Immature natural killer cell (primary cell): ENCODE results near the gene ALKBH4. TPM values are rescaled to one million over a fixed set of nuclear protein-coding genes. Genes with fewer than 3 reads are reported as not detected.
"Not testable (repeated sequence)": the region's sequence is repeated elsewhere in the genome, so short reads cannot be mapped to it uniquely, and the experiment has no call there.

Source experiments
- DNase-seq, 3 donors: peaks; one replicate each; pipeline ENCODE4 v3.0.0; 2022; ENCODE audit warnings: mixed read lengths in 1 of 3
- H3K27ac Mint-ChIP-seq, 6 donors: one replicate each; pipeline ENCODE4 v1.8.0; 2020; ENCODE audit warnings: mixed read lengths in 6 of 6, mild to moderate bottlenecking in 5 of 6, inconsistent platforms in 4 of 6, moderate library complexity in 3 of 6
- H3K27me3 Mint-ChIP-seq, 3 donors: one replicate each; pipeline ENCODE4 v1.8.0; 2020 to 2021; ENCODE audit warnings: low read depth in 3 of 3, mild to moderate bottlenecking in 3 of 3, mixed read lengths in 3 of 3, moderate library complexity in 3 of 3, inconsistent platforms in 1 of 3
- H3K36me3 Mint-ChIP-seq, 3 donors: one replicate each; pipeline ENCODE4 v1.8.0; 2020; ENCODE audit warnings: mixed read lengths in 3 of 3, inconsistent platforms in 2 of 3, mild to moderate bottlenecking in 2 of 3
- H3K4me1 Mint-ChIP-seq, 2 donors: one replicate each; pipeline ENCODE4 v1.8.0; 2020; ENCODE audit warnings: inconsistent platforms in 2 of 2, mild to moderate bottlenecking in 2 of 2, mixed read lengths in 2 of 2, moderate library complexity in 1 of 2
- H3K4me3 Mint-ChIP-seq, 5 donors: one replicate each; pipeline ENCODE4 v1.8.0; 2020; ENCODE audit warnings: mild to moderate bottlenecking in 5 of 5, mixed read lengths in 5 of 5, inconsistent platforms in 3 of 5, moderate library complexity in 3 of 5
- H3K9me3 Mint-ChIP-seq, 6 donors: one replicate each; pipeline ENCODE4 v1.8.0; 2020; ENCODE audit warnings: mild to moderate bottlenecking in 6 of 6, mixed read lengths in 6 of 6, inconsistent platforms in 4 of 6, moderate library complexity in 3 of 6
- polyA plus RNA-seq, 3 donors: library from polyadenylated mRNA; unstranded; fragments of 300-500 nt; fragmentation: Illumina TruSeq; gene quantifications; one replicate each; pipeline ENCODE4 v1.2.3, GENCODE V29; 2021

Gene ALKBH4
- polyA plus RNA-seq, 3 donors from 2014 or later: 16.2 to 25.8 (median 18.5) TPM

DNA sequence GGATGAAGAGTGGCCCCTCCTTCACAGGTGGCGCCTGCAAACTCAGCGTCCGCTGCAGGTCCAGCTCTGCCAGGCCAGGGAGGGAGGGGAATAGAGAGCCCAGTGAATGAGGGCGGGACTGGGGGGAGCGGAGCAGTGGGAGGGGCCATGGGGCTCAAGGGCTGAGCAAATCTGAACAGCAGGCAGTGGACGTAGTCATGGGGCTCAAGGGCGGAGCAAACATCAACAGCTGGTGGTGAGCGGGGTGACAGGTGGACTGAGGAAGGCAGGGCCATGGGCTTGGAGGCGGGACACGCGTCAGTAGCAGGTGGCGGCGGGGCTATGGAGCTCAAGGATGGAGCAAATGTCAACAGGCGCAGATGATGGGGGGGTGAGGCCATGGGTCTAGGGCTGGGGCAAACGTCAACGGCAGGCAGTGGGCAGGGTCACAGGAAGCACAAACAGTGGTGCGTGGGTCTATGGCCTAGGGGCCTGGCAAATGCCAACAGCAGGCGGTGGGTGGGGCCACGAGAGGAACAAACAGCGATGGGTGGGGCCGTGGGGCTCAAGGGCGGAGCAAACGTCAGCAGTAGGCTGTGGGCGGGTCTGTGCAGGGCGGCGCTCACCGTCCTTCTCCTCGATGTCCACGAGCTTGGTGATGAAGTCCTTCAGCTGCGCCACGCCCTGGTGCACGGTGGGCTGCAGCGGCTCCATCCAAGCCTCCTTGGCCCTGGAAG is 28.7 kb upstream of the ALKBH4 start:
- H3K36me3 Mint-ChIP-seq, H3K27me3 Mint-ChIP-seq, H3K9me3 Mint-ChIP-seq, H3K4me1 Mint-ChIP-seq, DNase-seq, H3K27ac Mint-ChIP-seq: not testable (repeated sequence)
- H3K4me3 Mint-ChIP-seq: peak overlapping the region in 1 of 5 donors; percentile 29

DNA sequence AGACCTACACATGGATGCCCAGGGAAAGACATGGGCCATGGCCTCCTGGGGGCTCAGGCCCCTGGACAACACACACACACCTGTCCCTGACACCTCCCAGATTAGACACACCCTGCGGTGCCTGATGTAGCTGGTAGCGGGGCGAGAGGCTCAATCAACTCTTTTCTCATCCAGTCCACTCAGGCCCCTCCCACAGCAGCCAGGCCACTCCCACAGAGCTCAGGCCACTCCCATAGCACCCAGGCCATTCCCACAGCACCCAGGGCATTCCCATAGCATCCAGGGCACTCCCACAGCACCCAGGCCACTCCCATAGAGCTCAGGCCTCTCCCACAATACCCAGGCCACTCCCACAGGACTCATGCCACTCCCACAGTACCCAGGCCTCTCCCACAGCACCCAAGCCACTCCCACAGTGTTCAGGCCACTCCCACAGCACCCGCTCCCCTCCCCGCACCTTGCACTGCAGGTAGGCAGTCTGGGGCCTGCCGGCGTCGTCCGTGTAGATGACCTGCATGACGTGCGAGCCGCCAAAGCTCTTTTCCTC is 25.9 kb upstream of the ALKBH4 start:
- H3K9me3 Mint-ChIP-seq, H3K36me3 Mint-ChIP-seq, H3K27me3 Mint-ChIP-seq, H3K27ac Mint-ChIP-seq, H3K4me1 Mint-ChIP-seq, H3K4me3 Mint-ChIP-seq: not testable (repeated sequence)
- peak; percentile 32 to 44 (median 33) for DNase-seq

DNA sequence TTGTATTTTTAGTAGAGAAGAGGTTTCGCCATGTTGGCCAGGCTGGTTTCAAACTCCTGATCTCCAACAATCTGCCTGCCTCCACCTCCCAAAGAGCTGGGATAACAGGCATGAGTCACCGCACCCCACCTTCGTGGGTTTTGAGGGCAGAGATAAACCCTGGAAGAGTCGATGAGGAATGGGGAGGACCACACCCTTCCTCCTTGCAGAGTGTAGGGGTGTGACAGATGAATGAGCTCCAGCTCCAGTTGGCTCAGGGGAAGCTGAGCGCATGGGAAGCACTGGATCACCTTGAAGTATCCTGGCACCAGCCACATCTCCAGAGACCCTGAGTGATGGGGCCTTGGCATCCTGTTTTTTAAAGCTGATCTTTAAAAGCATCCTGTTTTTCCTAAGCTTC is 19.7 kb upstream of the ALKBH4 start:
- not testable (repeated sequence) for H3K36me3 Mint-ChIP-seq, H3K27ac Mint-ChIP-seq, H3K4me3 Mint-ChIP-seq, H3K4me1 Mint-ChIP-seq, H3K27me3 Mint-ChIP-seq, DNase-seq, H3K9me3 Mint-ChIP-seq

DNA sequence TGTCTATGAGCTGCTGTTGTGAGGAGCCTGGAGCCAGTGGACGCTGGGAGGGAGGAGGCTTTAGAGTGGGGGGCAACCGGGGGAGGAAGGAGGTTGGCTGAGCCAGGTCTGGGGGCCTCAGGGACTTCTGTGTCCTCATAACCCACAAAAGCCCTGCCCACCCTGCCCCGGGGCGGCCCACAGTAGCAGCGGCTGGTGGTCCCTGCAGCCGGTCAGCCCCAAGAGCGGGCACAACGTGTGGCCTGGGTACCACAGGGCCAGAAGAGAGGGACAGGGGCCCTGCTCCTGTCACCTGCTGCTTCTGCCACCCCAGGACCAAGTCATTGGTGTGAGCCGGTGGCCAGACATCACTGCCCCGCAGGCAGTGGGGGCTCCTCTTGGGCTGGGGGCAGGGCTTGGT is 17.3 kb upstream of the ALKBH4 start:
- not testable (repeated sequence) for H3K4me1 Mint-ChIP-seq, H3K27ac Mint-ChIP-seq, DNase-seq, H3K27me3 Mint-ChIP-seq, H3K4me3 Mint-ChIP-seq, H3K36me3 Mint-ChIP-seq, H3K9me3 Mint-ChIP-seq

DNA sequence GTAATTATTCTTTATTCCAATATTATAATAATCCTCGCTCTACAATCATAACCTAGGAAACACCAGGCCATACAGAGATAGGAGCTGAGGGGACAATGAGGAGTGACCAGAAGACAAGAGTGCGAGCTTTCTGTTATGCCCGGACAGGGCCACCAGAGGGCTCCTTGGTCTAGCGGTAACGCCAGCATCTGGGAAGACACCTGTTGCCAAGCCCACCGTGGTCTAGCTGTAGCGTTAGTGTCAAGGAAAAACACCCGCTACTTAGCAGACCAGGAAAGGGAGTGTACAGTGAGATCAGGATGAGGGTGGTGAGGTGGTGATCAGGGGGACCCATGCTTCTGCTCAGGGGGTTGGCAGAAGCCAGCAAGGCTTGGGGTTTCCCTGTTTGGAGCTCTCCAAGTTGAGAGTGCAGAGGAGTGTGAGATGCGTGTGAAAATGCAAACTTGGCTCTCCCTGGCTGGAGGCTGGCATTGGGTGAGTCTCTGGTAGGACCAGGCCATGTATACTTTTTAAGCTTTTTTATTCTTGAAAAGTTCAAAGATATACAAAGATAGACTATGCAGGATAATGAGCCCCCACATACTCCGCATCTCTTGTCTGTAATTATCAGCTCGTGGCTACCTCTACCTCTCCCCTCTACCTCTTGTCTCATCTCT is 15.4 kb upstream of the ALKBH4 start:
- peak in 2 of 3 donors; percentile 23 to 24 for DNase-seq
- H3K9me3 Mint-ChIP-seq: not testable (repeated sequence)

DNA sequence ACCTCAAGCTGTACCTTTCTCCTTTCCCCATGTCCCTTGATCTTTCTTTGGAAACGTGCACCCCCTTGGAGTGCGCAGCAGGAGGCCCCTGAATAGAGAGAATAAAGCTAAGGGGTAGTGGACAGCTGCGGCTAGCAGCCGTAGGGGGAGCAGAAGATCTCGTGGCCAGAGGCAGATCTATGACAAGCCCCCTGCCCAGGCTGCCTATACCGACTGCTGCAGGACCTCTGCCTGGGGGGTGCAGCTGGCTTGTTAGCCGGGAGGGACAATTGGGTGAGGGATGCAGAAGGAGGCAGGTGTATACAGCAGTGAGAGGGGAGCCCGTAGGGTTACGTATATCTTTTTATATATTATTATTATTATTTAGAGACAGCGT is 14.5 kb upstream of the ALKBH4 start:
- H3K4me3 Mint-ChIP-seq, H3K27me3 Mint-ChIP-seq, H3K36me3 Mint-ChIP-seq, DNase-seq, H3K4me1 Mint-ChIP-seq, H3K27ac Mint-ChIP-seq, H3K9me3 Mint-ChIP-seq: not testable (repeated sequence)

More for the DNA sequence above, 15.4 kb upstream of the ALKBH4 start:
- H3K4me3 Mint-ChIP-seq: peak overlapping the region in 1 of 5 donors; percentile 19
- H3K27ac Mint-ChIP-seq, H3K27me3 Mint-ChIP-seq, H3K36me3 Mint-ChIP-seq, H3K4me1 Mint-ChIP-seq: not testable (repeated sequence)

DNA sequence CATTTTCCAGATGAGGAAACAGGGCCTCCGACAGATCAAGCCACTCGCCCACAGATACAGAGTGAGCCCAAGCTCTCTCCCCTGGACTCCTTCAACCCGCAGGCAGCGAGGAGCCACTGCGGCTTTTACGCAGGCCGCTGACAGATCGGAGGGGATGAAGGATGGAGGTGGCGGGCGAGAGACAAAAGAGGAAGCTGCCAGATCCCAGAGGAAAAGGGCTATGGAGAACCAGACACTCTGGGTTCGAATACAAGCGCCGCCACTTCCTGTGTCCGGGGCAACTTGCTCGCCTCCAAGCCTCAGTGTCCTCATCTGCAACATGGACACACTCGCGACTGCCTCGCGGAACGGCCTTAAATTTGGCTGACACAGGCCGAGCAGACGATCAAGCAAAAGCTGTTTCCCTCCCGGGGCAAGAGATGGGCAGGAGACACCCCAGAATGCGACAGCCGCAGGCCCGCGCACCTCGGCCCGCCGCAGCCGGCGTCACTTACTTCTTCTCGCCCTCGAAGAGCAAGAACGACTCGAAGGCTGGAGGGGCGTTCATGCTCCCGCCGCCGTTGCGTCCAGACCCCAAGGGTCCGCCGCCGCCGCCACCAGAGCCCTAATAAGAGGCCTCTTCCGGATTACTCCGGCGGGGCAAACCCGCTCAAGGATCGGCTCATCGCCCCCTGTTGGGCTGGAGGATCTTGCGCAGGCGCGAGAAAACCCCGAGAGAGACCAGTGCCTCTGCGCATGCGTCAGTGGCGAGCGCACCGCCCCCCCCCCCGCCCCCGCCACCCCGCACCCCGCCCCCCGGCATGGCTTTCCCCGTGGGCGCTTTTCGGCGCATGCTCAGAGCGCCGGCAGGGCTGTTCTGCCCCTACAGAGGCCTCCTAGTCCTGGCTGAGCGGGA is 13.9 kb upstream of the ALKBH4 start, which contains the start of gene POLR2J:
Gene POLR2J (minus strand): TSS at position 609 of the 895 bp plus-strand sequence. CDS start 62 bp downstream, at position 547.
- Mint-ChIP-seq H3K4me3 (peak within 1 kb of the TSS; percentile 85 to 92 (median 88)), H3K27ac (peak within 1 kb of the TSS; percentile 64 to 90 (median 77))
- not testable (repeated sequence) for H3K4me1 Mint-ChIP-seq, H3K27me3 Mint-ChIP-seq, H3K36me3 Mint-ChIP-seq, H3K9me3 Mint-ChIP-seq
- peak; percentile 85 to 92 (median 91) for DNase-seq

DNA sequence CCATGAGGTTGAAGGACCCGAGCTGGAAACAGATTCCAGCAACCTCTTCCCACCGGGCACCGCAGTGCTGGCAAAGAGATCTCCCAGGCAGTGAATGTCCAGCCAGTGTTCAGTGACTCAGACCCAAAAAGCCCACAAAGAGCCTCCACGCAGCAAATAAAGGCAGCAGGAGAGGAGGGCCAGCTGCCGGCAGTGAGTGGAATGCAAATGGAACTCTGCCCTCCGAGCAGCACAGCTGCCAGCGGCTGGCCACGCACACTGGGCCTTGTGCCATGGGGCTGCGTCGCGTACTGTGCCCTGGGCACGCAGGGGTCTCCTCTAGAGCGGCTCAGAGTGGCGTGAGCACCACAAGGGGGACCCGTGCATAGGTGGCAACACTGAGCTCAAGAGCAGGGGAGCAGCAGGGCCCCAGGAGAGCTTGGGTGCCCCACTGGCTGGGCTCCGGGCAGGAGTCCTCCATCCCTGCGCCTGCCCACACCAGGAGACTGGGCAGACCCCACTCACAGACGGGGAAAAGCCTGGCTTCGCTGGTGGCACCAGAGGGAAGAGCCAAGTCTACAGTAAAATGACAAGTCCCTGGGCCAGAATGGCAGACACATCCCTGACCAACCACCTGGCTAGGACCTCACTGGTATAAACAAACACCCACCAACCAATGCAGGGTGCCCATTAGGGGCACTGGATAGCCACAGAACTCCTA is 10.2 kb upstream of the ALKBH4 start:
- H3K36me3 Mint-ChIP-seq, H3K4me3 Mint-ChIP-seq, H3K9me3 Mint-ChIP-seq, H3K27ac Mint-ChIP-seq, H3K4me1 Mint-ChIP-seq, DNase-seq, H3K27me3 Mint-ChIP-seq: not testable (repeated sequence)

DNA sequence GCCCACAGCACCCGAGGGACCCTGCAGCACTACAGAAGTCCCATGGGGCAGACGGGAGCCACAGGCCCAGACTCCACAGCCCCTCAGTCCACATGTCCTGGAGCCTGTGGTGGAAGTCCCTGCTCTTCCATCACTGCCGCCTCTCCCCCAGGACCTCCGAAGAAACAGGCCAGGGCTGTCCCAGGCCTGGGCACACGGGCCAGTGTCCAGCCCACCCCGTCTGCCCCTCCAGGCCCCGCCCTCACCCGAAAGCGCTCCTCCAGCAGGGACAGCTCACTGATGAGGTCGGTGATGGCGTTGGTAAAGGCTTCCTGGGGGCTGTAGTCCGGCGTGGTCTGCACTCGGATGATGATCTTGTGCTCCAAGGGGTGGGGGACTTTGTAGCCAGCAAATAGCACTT is 9.5 kb upstream of the ALKBH4 start:
- not testable (repeated sequence) for H3K27ac Mint-ChIP-seq, H3K4me3 Mint-ChIP-seq, DNase-seq, H3K9me3 Mint-ChIP-seq, H3K4me1 Mint-ChIP-seq, H3K36me3 Mint-ChIP-seq, H3K27me3 Mint-ChIP-seq

DNA sequence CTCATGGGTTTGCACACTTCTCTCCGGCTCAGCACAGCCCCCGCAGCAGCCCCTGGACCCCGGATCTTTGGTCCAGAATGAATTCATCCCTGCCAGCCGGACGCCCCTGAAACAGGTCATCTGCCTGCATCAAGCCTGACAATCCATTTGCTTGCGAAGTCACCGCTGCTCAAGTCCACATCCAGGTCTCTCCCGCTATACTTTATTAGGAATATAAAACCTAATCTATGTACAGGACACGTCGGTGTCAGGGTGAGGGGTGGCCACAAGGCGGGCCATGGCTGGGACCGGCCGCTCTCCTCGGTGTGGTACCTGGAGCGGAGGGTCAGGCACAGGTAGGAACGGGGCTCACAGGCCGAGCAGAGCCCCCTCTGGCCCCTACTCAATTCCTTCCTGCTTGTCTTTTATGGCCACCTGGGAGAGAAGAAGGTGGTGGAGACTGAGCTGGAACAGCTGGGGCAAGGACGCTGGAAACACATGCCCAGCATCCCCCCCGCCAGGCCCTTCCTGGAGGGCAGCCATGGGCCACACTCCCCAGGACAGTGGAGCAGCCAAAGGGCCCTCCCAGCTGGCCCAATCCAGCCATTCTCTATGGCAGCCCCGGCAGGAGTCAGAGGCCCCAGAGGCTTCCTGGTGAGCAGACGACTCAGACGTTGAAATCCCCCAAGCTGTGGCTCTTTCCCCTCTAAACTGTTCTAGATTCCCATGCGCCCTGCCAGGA is 8.8 kb upstream of the ALKBH4 start:
- Mint-ChIP-seq H3K36me3 (peaks cover 0 to 4% (median 0%) of the 10 kb centered on the region in 3 donors), H3K27me3 (peaks cover 0 to 5% (median 0%) of the 10 kb centered on the region in 3 donors), H3K4me1 (no peaks in the 10 kb centered on the region), H3K4me3 (no peak overlapping the region), H3K27ac (no peak overlapping the region), H3K9me3 (no peaks in the 10 kb centered on the region)
- DNase-seq: no peak

DNA sequence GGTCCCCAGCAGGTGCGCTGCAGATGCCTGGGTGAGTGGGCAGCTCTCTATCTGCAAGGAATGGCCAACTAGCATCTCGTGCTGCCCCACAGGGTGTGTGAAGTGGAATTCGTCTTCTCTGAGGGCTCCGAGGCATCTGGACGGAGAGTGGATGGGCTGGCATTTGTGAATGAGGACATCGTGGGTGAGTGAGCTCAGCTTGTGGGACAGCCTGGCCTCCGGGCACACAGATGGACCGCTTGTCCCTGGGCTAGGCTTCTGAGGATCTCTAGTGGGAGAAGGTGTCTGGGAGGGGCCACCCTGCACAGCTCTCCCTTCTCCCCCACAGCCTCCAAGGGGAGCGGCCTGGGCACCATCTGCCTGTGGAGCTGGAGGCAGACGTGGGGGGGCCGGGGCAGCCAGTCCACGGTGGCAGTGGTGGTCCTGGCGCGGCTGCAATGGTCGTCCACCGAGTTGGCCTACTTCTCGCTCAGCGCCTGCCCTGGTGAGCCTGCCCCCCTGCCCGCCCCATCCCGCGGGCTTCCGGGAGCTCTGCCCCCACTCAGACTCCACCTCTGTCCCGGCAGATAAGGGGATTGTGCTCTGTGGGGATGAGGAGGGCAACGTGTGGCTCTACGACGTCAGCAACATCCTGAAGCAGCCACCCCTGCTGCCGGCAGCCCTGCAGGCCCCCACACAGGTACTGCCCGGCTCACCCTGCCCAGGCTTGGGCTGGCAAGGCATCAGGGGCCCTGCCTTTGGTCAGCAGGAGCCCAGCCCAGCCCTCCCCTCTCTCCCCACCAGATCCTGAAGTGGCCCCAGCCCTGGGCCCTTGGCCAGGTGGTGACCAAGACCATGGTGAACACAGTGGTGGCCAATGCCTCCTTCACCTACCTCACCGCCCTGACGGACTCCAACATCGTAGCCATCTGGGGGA is 7.7 kb upstream of the ALKBH4 start:
- Mint-ChIP-seq H3K9me3 (no peaks in the 10 kb centered on the region), H3K4me3 (no peak overlapping the region), H3K27me3 (peaks cover 0 to 5% (median 0%) of the 10 kb centered on the region in 3 donors), H3K4me1 (no peaks in the 10 kb centered on the region), H3K36me3 (peaks cover 0 to 4% (median 0%) of the 10 kb centered on the region in 3 donors), H3K27ac (peak overlapping the region in 1 of 6 donors; percentile 83)
- DNase-seq: no peak

DNA sequence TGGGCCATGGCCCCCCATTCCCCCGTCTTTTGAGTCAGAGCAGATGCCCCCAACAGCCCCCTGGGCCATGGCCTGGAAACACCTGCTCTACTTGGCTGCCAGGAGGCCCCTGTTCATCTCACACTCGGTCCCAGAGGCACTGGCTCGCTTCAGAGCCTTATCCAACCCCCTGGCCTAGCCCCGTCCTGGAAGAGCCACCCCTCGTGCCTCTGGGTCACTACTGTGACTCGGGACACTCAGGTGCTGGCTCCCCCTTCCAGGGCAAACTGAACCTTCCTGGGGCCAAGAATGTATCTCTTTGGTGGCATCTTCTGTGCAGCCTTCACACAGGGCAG is 7.1 kb upstream of the ALKBH4 start:
- Mint-ChIP-seq H3K27me3 (peaks cover 0 to 5% (median 2%) of the 10 kb centered on the region in 3 donors), H3K4me1 (peaks cover 4 to 5% of the 10 kb centered on the region in 2 donors), H3K9me3 (no peaks in the 10 kb centered on the region), H3K27ac (peak overlapping the region in 1 of 6 donors; percentile 83), H3K4me3 (no peak overlapping the region), H3K36me3 (peaks cover 0 to 4% (median 0%) of the 10 kb centered on the region in 3 donors)
- DNase-seq: no peak
